ENCODE results near the gene NSG2.

The NSG2 gene

GRCh38 chr5:174106997-174107655, 61.6 kb downstream of the NSG2 start:
- DNase-seq, result no peak

DNA sequence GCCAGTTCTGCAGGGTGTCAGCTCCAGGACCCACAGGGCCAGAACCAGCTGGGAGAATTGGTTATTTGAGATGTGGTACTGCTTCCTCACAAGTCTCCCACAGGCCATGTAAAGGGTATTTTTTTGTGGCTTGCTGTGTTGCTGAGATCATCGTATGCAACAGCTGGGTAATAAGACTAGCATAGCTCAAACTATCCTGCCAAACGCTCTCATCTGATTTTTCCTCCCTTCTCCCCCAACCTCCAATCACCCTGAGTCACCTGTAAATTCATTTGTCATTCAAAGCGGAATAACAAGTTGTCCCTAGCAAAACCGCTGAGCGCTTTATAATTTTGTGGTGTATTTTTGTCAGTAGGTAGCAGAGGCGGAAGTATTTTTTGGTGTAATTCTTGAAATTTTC, 63.2 kb downstream of the NSG2 start:
- DNase-seq, result no peak

DNA sequence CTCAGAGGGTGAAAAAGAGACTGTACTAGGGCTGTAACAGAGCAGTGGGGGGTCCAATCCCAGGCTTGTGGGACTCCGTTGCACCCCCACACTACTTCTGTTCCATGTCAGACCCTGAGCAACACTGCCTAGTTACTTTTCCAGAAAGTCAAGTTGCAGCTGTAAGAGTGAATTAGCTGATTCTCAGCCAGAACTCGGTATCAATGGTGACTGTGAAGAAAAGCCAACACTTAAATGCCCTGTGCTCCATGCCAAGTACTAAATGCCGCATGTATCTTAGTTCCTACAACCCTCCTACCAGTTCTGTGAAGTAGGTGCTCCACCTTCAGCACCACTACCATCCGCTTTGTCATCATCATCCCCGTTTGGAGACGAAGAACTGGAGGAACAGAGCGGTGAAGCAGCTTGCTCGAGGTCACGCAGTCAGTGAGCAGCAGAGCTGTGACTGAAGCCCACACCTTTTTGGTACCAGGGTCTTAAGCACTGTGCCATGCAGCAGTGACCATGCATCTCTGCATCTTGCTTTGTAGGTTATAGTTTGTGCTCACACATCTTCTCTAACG, 64.3 kb downstream of the NSG2 start:
- DNase-seq, result no peak

- DNase-seq, result no peak
Observed at GRCh38 chr5:174110310-174110709, 64.8 kb downstream of the NSG2 start.

DNA sequence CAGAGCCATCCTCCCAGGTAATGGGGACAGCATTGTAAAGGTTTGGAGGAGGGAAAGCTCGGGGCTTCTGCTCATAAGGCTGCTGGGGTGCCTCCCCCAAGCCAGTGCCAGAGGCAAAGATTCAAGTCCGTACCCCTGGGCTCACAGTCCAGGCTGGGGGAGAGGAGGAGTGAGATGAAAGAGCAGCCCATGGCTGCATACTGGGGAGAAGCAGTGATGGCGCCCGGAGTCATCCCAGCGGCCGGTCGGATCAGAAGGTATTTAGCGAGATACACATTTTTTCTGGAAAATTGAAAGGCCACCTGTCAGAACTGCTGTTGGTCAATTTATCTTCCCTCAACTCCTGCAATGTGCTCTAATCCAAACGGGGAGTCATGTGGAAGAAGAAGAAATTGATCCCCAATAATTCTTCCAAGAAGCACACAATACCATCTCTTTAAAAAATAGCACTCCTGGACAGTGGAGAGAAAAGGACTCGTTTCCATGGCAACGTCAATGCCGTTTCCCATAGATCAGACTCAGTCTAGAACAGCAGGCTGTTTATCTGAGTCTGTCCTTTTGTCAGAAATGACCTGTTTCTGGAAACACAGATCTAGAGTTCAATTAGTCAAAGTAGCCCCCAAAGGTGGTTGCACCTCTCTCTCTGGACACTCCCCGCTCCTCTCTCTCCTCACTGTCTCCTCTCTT, 65.9 kb downstream of the NSG2 start:
- no peak for DNase-seq

- DNase-seq, result no peak
Observed at GRCh38 chr5:174115226-174115625, 69.7 kb downstream of the NSG2 start.

DNA sequence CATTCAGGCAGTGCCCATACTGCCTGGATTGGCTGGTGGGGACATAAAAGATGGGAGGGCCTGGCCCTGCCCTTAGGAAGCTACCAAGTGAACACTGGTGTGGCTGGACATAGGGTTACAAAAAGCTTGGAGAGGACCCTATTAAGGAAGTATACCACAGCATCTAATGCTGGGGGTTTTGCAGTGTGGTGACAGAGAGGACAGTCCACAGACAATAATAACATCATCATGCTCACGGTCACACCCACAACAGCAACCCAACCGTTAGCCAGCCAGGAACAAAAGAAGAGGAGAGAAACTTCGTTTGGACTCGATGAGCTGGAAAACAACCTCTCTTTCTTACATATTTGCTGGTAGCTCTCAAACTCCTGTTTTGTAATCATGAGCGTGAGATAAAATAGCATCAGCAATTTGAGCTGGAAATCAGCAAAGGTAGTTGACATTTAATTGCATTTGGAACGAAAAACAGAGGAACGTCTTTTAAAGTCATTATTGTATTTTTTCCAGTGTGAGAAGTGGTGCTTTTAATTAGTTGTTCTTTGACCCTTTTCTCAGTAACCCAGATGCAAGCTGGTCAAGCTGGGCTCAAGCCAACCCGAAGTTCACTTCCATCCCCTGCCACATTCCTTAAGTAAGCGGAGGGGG, 73.4 kb downstream of the NSG2 start:
- no peak for DNase-seq

DNA sequence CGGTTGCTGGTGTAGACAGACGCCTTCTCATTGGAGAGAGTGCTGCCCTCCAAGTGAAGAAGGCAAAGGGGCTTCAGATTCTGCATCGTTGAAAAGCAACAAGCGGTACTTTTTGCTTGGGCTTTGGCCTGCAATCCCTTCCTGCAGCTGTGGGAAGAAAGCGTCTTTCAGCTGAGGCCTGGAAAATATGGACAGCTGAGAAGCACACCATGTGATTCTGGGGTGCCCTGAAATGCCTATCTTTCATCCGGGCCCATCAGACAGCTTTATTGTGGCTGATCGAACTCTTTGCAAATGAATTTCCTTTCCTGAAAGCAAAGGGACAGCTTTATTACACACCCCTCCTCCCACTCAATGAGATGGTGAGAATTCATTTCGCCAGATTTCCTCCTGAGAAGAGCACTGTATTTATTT, 74.0 kb downstream of the NSG2 start:
- no peak for DNase-seq

DNA sequence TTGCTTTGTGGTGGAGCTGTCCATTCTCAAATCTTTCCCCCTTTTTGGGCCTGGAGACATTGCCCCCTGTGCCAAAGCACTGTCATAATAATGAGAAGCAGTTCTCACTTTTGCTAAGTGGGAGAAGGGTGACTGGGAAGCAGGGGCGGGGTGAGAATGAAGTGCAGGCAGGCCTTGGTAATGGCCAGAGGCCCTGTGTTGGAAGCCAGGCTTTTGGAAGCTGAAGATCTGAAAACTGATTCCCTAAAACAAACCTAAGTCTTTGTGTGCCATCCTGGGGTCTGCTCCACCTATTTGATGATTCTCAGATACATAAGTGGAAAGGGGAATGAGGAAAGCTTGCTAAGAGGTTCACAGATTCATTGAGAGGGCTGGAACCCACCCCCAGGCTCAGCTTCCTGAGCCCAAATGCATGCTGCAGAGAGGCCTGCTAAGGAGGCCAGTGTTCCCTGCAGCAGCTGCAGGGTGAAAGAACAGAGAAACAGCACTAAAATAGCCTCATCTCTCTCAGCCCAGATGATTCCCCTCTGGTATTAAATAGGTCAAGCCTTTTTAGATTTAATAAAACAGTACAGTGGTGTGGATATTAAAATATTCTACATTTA, 75.0 kb downstream of the NSG2 start:
- DNase-seq, result no peak

- DNase-seq, result no peak
Observed at GRCh38 chr5:174134545-174134944, 89.0 kb downstream of the NSG2 start.

GRCh38 chr5:174139623-174140022, 94.1 kb downstream of the NSG2 start:
- no peak for DNase-seq

GRCh38 chr5:174140452-174141020, 95.0 kb downstream of the NSG2 start:
- no peak for DNase-seq

GRCh38 chr5:174141398-174141797, 95.9 kb downstream of the NSG2 start:
- no peak for DNase-seq

- DNase-seq, result no peak
Observed at GRCh38 chr5:174145091-174145490, 99.6 kb downstream of the NSG2 start.

DNA sequence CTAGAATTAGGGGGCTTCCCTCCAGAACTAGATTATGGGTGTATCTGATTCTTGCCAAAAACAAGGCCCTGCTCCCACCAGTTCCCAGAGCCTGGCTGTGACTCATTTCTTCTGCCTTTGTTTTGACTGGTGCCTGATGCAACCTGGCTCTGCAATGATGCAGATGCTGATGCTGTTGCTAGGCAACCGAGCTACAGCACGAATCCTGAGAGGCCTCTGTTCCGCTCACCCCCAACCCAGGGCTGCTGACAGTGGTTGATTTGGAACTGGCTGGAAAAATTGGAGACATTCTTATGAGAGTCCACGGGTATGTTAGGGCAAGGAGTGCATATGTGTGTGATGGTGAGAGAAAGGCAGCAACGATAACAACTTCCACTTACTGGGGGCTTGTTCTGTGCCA, 100.3 kb downstream of the NSG2 start:
- DNase-seq, result no peak

GRCh38 chr5:174146556-174146955, 101.0 kb downstream of the NSG2 start:
- DNase-seq, result no peak

GRCh38 chr5:174147012-174147411, 101.5 kb downstream of the NSG2 start:
- peak in 1 of 2 experiments; percentile 7 for DNase-seq

- DNase-seq, result no peak
Observed at GRCh38 chr5:174147551-174147950, 102.0 kb downstream of the NSG2 start.

DNA sequence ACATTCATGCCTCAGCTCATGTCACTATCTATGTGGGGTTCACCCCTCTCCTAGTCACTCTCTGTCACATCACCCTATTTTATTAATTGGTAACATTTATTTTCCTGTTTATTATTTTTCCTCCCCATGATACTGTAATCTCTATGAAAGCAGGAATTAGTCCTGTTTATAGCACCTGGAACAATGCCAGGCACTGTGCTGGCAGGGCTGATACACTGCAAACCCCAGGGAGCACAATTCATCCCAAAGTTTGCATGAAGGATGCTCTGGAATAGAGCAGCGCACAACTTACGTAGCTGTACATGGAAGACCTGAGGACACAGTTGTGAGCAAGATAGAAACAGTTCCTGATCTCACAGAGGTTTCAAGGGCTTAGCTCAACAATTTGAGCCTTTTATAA, 103.2 kb downstream of the NSG2 start:
- no peak for DNase-seq

GRCh38 chr5:174149426-174149825, 103.9 kb downstream of the NSG2 start:
- no peak for DNase-seq

DNA sequence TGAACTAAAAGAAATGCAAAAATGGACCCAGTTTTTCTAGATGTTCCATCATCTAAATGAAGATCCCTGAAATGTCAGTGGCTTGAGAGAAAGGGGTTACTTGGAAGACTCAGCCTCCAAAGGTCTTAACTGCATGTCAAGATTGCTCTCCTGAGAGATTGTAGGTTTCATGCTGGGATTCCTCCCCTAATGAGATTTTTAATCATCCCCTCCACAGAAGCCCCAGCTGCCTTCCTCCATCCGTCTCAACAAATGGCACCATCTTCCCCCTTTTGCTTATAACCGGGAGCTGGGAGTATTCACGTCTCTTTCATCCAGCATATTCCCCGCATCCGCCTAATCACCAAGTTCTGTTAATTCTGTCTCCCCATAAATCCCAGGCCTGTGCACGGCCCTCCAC, 104.5 kb downstream of the NSG2 start:
- no peak for DNase-seq

- DNase-seq, result no peak
Observed at GRCh38 chr5:174151599-174152181, 106.2 kb downstream of the NSG2 start.

DNA sequence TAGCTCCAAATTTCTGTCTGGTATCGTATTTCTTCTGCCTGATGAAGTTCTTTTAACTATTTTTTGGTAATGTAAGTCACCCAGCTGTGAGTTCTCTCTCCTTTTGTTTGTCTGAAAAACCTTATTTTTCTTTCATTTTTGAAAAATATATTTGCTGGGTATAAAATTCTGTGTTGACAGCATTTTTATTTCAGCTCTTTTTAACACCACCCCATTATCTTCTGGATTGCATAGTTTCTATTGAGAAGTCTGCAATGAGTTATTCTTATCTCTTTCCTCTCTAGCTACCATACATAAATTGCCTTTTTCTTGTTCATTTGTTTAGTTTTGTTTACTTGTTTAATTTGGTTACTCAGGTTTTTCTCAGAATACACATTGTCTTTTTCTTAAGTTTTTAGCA, 109.1 kb downstream of the NSG2 start:
- DNase-seq, result no peak

All from NCI-H2081 (cell line).